Activated CD4-positive, alpha-beta T cell treated with anti-CD3 and anti-CD28 coated beads, Interleukin-2, amount 10 ng/mL, durations not matched to agents 7 days and 5 days (primary cell): ENCODE data around the gene MAGI2. TPM values are rescaled to one million over a fixed set of nuclear protein-coding genes. Genes with fewer than 3 reads are reported as not detected.

Experiments used
- CTCF ChIA-PET: fragments of 350-600 bp; sonication (Branson Sonifier 250); formaldehyde crosslinking; loops from one replicate; lab custom pipeline; 2021; ENCODE audit warnings: antibody characterized with exemption; lab: Charles Lee
- POLR2A ChIA-PET: fragments of 350-600 bp; sonication (Branson Sonifier 250); formaldehyde crosslinking; loops from one replicate; lab custom pipeline; 2021; ENCODE audit warnings: antibody characterized with exemption; lab: Charles Lee
- DNase-seq: peaks from one replicate; pipeline ENCODE4 v3.0.0-alpha.2; 2020
- H3K27ac Mint-ChIP-seq: one replicate; pipeline ENCODE4 v1.8.0; 2021; ENCODE audit warnings: mild to moderate bottlenecking, moderate library complexity, mixed read lengths
- H3K27me3 Mint-ChIP-seq: one replicate; pipeline ENCODE4 v1.8.0; 2021; ENCODE audit warnings: mixed read lengths
- H3K36me3 Mint-ChIP-seq: one replicate; pipeline ENCODE4 v1.8.0; 2021; ENCODE audit warnings: low read depth, mixed read lengths
- H3K4me1 Mint-ChIP-seq: one replicate; pipeline ENCODE4 v1.8.0; 2021; ENCODE audit warnings: mixed read lengths
- H3K4me3 Mint-ChIP-seq: one replicate; pipeline ENCODE4 v1.8.0; 2021; ENCODE audit warnings: mild to moderate bottlenecking, moderate library complexity, mixed read lengths
- H3K9me3 Mint-ChIP-seq: one replicate; pipeline ENCODE4 v1.8.0; 2021; ENCODE audit warnings: mixed read lengths
- total RNA-seq, 2 experiments: library from RNA; stranded (reverse); gene quantifications; one replicate each; pipeline ENCODE4 v1.2.3, GENCODE V29; 2021

MAGI2 gene
- total RNA-seq, 2 experiments from 2014 or later = 0.05 to 0.10 TPM

GRCh38 chr7:78125884-78126283, 1327.6 kb downstream of the MAGI2 start:
- Mint-ChIP-seq H3K9me3 (no peaks in the 10 kb centered on the region), H3K36me3 (no peaks in the 10 kb centered on the region), H3K27ac (no peak overlapping the region), H3K27me3 (peaks cover 2% of the 10 kb centered on the region), H3K4me3 (no peak overlapping the region), H3K4me1 (no peaks in the 10 kb centered on the region)
- ChIA-PET POLR2A (no interaction called here), CTCF (no interaction called here)
- DNase-seq = no peak

DNA sequence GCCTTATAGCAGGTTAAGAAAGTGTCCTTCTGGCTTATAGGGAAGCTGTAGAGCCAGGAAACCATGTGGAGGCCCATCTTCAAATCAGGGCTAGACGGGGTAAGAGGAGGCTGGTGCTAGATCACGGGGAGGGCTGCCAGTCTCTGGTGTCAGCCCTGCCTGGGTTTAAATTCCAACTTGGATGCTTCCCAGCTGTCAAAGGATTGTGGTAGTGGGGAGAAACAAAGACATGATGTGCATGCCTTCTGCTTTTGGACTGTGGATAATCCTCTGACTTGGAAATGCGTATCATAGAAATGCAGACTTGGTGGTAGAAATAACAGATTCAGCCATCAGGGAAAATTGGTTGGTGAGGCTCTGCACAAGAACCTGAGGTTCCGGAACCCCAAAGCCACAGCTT, 1329.3 kb downstream of the MAGI2 start:
- ChIA-PET CTCF (no interaction called here), POLR2A (no interaction called here)
- Mint-ChIP-seq H3K36me3 (no peaks in the 10 kb centered on the region), H3K4me3 (no peak overlapping the region), H3K27me3 (no peaks in the 10 kb centered on the region), H3K27ac (no peak overlapping the region), H3K9me3 (no peaks in the 10 kb centered on the region), H3K4me1 (no peaks in the 10 kb centered on the region)
- no peak for DNase-seq

GRCh38 chr7:78121888-78122287, 1331.6 kb downstream of the MAGI2 start:
- no peaks in the 10 kb centered on the region for H3K27me3 Mint-ChIP-seq
- DNase-seq = no peak
- H3K4me3 Mint-ChIP-seq = no peak overlapping the region
- ChIA-PET POLR2A (no interaction called here), CTCF (no interaction called here)
- H3K9me3 Mint-ChIP-seq = no peaks in the 10 kb centered on the region
- H3K36me3 Mint-ChIP-seq = no peaks in the 10 kb centered on the region
- H3K27ac Mint-ChIP-seq = no peak overlapping the region
- no peaks in the 10 kb centered on the region for H3K4me1 Mint-ChIP-seq

DNA sequence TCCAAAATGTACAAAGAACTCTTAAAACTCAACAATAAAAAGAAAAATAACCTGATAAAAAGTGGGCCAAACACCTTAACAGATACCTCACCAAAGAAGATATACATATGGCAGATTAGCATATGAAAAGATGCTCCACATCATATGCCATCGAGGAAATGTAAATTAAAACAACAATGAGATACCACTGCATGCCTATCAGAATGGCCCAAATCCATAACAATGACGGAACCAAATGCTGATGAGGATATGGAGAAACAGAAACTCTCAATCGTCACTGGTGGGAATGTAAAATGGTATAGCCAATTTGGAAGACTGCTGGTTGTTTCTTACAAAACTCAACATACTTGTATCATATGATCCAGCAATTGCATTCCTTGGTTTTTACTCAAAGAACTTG, 1335.0 kb downstream of the MAGI2 start:
- no peak overlapping the region for H3K4me3 Mint-ChIP-seq
- H3K4me1 Mint-ChIP-seq = no peaks in the 10 kb centered on the region
- POLR2A ChIA-PET = no interaction called here
- CTCF ChIA-PET = no interaction called here
- DNase-seq = no peak
- no peaks in the 10 kb centered on the region for H3K36me3 Mint-ChIP-seq
- H3K27me3 Mint-ChIP-seq = peaks cover 8% of the 10 kb centered on the region
- no peaks in the 10 kb centered on the region for H3K9me3 Mint-ChIP-seq
- H3K27ac Mint-ChIP-seq = no peak overlapping the region

DNA sequence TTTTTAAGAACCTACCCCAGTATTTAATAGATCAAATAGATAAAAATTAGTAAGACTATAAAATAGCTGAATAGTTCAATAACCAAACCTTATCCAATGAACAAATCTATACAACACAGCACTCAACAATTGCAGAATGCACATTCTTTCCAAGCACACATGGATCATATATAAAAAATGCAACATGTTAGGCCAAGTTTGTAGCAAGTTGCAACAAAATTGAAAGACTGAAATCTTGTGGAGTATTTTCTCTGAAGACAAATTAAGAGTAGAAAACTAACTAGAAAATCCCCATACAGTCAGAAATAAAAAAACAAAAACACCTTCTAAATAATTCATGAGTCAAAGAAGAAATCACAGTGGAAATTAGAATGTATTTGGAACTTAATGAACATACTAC, 1337.6 kb downstream of the MAGI2 start:
- Mint-ChIP-seq H3K9me3 (no peaks in the 10 kb centered on the region), H3K4me3 (no peak overlapping the region), H3K27me3 (peaks cover 10% of the 10 kb centered on the region), H3K27ac (no peak overlapping the region), H3K36me3 (no peaks in the 10 kb centered on the region), H3K4me1 (no peaks in the 10 kb centered on the region)
- POLR2A ChIA-PET = no interaction called here
- DNase-seq = no peak
- CTCF ChIA-PET = no interaction called here

DNA sequence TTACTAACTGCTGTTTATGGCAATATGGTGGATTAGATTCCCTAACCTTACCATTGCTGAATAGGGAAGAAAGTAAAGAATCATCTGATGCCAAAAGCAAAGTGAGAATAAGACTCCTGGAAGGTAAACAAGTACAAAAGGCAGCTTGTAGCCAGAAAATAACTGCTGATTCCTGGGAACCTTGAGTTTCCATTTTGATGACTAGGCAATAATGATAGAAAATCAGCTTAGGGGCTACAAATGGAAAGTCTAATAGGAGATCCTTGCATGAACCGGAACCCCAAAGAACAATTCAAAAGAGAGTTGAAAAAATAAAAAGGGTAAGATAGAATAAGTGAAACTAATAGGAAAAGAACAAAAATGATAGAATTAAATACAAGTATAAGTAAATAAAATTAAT, 1338.5 kb downstream of the MAGI2 start:
- Mint-ChIP-seq H3K27ac (no peak overlapping the region), H3K4me1 (no peaks in the 10 kb centered on the region), H3K36me3 (no peaks in the 10 kb centered on the region), H3K4me3 (no peak overlapping the region), H3K27me3 (peaks cover 10% of the 10 kb centered on the region), H3K9me3 (no peaks in the 10 kb centered on the region)
- POLR2A ChIA-PET = no interaction called here
- DNase-seq = no peak
- CTCF ChIA-PET = no interaction called here

DNA sequence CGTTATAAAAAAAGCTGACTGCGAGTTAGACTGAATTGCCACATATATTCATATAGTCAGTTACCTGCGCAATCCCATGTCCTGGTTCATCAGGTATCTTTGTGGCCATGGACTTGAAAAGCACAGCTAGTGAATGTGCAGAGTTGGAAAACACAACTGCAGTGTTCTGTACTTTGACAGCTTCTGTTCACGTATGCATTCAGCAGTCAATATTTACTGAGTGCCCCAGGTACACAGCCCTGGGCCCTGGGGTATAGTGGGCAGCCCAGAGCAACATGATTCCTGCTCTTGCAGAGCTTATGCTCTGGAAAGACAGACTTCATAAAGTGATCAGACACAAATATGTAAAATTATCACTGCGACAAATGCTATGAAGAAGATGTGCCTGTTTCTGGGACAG, 1341.0 kb downstream of the MAGI2 start:
- H3K4me1 Mint-ChIP-seq = no peaks in the 10 kb centered on the region
- no peaks in the 10 kb centered on the region for H3K9me3 Mint-ChIP-seq
- H3K4me3 Mint-ChIP-seq = no peak overlapping the region
- no peaks in the 10 kb centered on the region for H3K36me3 Mint-ChIP-seq
- DNase-seq = no peak
- no peak overlapping the region for H3K27ac Mint-ChIP-seq
- ChIA-PET POLR2A (no interaction called here), CTCF (no interaction called here)
- peaks cover 10% of the 10 kb centered on the region for H3K27me3 Mint-ChIP-seq

GRCh38 chr7:78111386-78111785, 1342.1 kb downstream of the MAGI2 start:
- no peak overlapping the region for H3K4me3 Mint-ChIP-seq
- CTCF ChIA-PET = no interaction called here

DNA sequence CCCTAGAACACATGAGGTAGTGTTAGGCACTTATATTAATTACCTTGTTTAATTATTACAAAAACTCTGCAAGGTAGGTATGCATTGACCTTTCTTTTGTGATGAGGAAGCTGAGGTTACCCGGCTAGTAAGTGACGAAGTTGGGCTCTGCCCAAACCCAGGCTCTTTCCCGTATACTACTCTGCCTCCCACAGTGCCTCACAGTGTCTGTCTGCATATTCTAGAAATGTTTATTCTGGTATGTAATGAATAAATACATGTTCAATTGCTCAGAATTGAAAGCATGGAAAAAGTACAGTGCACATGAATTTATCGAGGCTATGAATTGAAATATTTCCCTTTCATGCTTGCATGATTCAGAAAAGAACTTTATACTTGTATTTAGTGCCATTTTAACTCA, 1350.0 kb downstream of the MAGI2 start:
- H3K27ac Mint-ChIP-seq = no peak overlapping the region
- H3K27me3 Mint-ChIP-seq = peaks cover 17% of the 10 kb centered on the region
- H3K36me3 Mint-ChIP-seq = no peaks in the 10 kb centered on the region
- no peak for DNase-seq
- ChIA-PET CTCF (no interaction called here), POLR2A (no interaction called here)
- no peak overlapping the region for H3K4me3 Mint-ChIP-seq
- H3K4me1 Mint-ChIP-seq = no peaks in the 10 kb centered on the region
- no peaks in the 10 kb centered on the region for H3K9me3 Mint-ChIP-seq

More at GRCh38 chr7:78111386-78111785, 1342.1 kb downstream of the MAGI2 start:
- no peaks in the 10 kb centered on the region for H3K4me1 Mint-ChIP-seq
- H3K36me3 Mint-ChIP-seq = no peaks in the 10 kb centered on the region
- no peak overlapping the region for H3K27ac Mint-ChIP-seq
- no peaks in the 10 kb centered on the region for H3K9me3 Mint-ChIP-seq
- no peak for DNase-seq
- POLR2A ChIA-PET = no interaction called here
- H3K27me3 Mint-ChIP-seq = peaks cover 11% of the 10 kb centered on the region

DNA sequence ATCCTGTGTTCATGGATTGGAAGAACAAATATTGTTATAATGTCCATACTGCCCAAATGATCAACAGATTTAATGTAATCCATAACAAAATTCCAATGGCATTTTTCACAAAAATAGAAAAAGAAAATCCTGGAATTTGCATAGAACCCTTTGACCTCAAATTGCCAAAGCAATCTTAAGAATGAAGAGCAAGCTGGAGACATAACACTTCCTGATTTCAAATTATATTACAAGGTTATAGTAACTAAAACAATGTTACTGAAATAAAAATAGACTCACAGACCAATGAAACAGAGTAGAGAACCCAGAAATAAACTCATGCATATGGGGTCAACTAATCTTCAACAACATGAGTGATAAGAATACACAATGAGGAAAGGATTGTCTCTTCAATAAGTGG, 1352.4 kb downstream of the MAGI2 start:
- peaks cover 21% of the 10 kb centered on the region for H3K27me3 Mint-ChIP-seq
- H3K36me3 Mint-ChIP-seq = no peaks in the 10 kb centered on the region
- POLR2A ChIA-PET = no interaction called here
- DNase-seq = no peak
- H3K4me1 Mint-ChIP-seq = no peaks in the 10 kb centered on the region
- no peaks in the 10 kb centered on the region for H3K9me3 Mint-ChIP-seq
- CTCF ChIA-PET = no interaction called here
- no peak overlapping the region for H3K27ac Mint-ChIP-seq
- H3K4me3 Mint-ChIP-seq = no peak overlapping the region

GRCh38 chr7:78099715-78100394, 1353.6 kb downstream of the MAGI2 start:
- Mint-ChIP-seq H3K36me3 (no peaks in the 10 kb centered on the region), H3K4me1 (no peaks in the 10 kb centered on the region), H3K27ac (no peak overlapping the region), H3K27me3 (peaks cover 25% of the 10 kb centered on the region), H3K4me3 (no peak overlapping the region), H3K9me3 (no peaks in the 10 kb centered on the region)
- POLR2A ChIA-PET = no interaction called here
- DNase-seq = no peak
- CTCF ChIA-PET = no interaction called here

DNA sequence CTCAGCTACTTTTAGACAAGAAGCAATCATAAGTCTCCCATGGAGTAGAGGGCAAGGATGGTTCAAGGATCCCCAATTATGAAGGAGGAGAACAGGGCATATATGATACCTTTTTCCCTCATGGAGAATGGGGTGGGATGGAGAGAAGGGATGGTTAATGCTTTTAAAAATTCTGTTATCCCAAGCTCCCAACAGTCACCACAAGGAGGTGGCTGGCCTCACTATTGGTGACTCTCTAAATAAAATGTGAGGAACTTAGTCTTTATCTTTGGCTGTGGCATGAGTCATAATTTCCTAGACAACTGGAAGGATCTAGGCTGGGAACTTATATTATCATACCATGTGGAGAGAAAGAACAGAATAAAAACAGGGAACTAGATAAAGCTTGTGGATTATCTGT, 1357.9 kb downstream of the MAGI2 start:
- CTCF ChIA-PET = no interaction called here
- H3K27ac Mint-ChIP-seq = no peak overlapping the region
- peaks cover 21% of the 10 kb centered on the region for H3K27me3 Mint-ChIP-seq
- H3K9me3 Mint-ChIP-seq = no peaks in the 10 kb centered on the region
- H3K4me1 Mint-ChIP-seq = no peaks in the 10 kb centered on the region
- H3K36me3 Mint-ChIP-seq = no peaks in the 10 kb centered on the region
- POLR2A ChIA-PET = no interaction called here
- no peak overlapping the region for H3K4me3 Mint-ChIP-seq
- DNase-seq = no peak

- DNase-seq = no peak
- Mint-ChIP-seq H3K27me3 (peaks cover 11% of the 10 kb centered on the region), H3K36me3 (no peaks in the 10 kb centered on the region), H3K27ac (no peak overlapping the region), H3K9me3 (no peaks in the 10 kb centered on the region), H3K4me1 (no peaks in the 10 kb centered on the region), H3K4me3 (no peak overlapping the region)
- POLR2A ChIA-PET = no interaction called here
- CTCF ChIA-PET = no interaction called here
Measured at GRCh38 chr7:78092331-78092730, 1361.1 kb downstream of the MAGI2 start.

DNA sequence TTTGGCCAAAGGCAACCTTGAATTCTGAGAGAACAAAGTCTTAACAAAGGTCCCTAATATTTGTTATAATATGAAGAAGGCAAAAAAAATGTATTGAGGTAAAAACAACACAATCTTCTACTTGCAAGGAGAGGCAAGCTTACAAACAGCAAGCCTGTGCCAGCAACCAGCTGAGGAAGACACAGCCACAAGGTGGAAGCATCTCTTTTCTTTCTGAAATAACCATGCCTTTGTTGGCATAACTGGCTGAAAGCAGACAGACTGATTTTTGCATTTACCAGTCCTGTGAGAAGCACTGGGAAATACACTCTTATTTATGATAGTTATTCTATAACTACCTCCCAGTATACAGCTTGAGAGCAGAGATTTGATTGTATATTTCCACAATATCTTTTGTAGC, 1362.9 kb downstream of the MAGI2 start:
- H3K36me3 Mint-ChIP-seq = no peaks in the 10 kb centered on the region
- no peak overlapping the region for H3K4me3 Mint-ChIP-seq
- DNase-seq = no peak
- no peaks in the 10 kb centered on the region for H3K9me3 Mint-ChIP-seq
- H3K27me3 Mint-ChIP-seq = peaks cover 4% of the 10 kb centered on the region
- H3K27ac Mint-ChIP-seq = no peak overlapping the region
- no peaks in the 10 kb centered on the region for H3K4me1 Mint-ChIP-seq
- CTCF ChIA-PET = no interaction called here
- POLR2A ChIA-PET = no interaction called here
